ENCODE measurements around the gene ASTL. TPM values are rescaled to one million over a fixed set of nuclear protein-coding genes. Genes with fewer than 3 reads are reported as not detected.

Gene ASTL
- total and polyA plus RNA-seq, 2 donors (not counting 3 experiments of a cell fraction or from before 2014, with no cell fraction given) = not detected

DNA sequence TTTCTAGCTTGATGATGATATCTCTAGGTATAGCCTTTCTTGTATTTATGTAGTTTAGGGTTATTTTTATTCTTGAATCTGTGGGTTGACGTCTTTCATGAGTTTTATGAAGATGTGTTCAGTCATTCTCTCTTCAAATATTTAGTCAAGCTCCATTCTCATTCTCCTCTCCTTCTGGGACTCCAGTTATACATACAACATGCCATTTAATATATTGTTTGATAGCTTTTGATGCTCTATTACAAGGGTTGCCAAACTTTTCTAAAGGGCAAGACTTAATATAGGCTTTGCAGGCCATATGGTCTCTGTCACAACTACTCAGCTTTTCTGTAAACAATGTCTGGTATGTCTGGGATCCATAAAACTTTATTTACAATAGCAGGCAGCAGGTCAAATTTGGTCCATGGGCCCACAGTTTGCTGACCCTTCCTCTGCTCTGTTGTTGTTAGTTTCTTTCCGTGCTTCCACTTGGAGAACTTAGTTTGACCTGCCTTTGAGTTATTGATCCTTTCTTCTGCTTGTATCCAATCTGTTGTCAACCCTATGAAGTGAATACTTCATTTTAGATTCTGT, 63.0 kb downstream of the ASTL start:
- no peaks in the 10 kb centered on the region for H3K79me2 ChIP-seq (ENCODE audit: control insufficient read depth, insufficient read depth, low read length)
- dilution Hi-C loops (cut with MboI; ENCODE audit: extremely low pct_ligation_motif_present, low sequenced_read_pairs) = no loop called here

DNA sequence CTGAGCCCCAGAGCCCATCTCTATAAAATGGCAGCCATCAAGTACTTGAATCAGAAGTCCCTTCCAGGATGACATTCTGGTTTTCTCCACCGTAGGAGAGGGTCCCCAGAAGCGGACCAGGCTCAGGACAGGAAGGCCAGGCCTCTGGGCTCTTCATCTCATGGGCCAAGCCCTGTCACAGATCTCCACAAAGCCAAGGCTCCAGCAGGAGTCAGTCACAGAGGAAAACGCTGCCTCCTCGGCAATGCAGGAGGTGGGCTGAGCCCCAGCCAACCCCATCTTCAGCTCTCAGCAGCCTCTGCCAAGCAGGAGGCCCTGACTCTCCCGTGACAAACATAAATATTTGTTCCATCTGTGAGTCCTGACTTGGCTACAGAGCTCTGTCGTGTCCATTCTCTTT, 64.1 kb downstream of the ASTL start:
- POLR2A ChIA-PET = no interaction called here
- dilution Hi-C loops (cut with MboI; ENCODE audit: extremely low pct_ligation_motif_present, low sequenced_read_pairs) (no loop called here), intact Hi-C loops (cut with micrococcal nuclease) (no loop called here)
- Histone ChIP-seq H3K9ac (replicated peaks; ENCODE audit: extremely low read depth, insufficient read depth, low read length) (no peak overlapping the region), H3K9me3 (replicated peaks; ENCODE audit: control insufficient read depth, insufficient read depth, low read length) (no peaks in the 10 kb centered on the region), H3K4me3 (replicated peaks in 1 of 3; ENCODE audit: insufficient read depth in 1 of 3, low read depth in 1 of 3, low read length in 3 of 3) (no peak overlapping the region), H3K4me1 (ENCODE audit: control insufficient read depth, extremely low read depth, insufficient read depth, low read length) (no peaks in the 10 kb centered on the region), H3K4me2 (ENCODE audit: insufficient read depth, low read length) (no peak overlapping the region), H3K27ac (ENCODE audit: insufficient read depth, low read depth, low read length) (no peak overlapping the region), H3K79me2 (ENCODE audit: control insufficient read depth, insufficient read depth, low read length) (no peaks in the 10 kb centered on the region), H4K20me1 (replicated peaks; ENCODE audit: control insufficient read depth, extremely low read depth, insufficient read depth, low read length) (no peaks in the 10 kb centered on the region), H3K27me3 (ENCODE audit: control insufficient read depth in 2 of 2, insufficient read depth in 2 of 2, low read length in 2 of 2) (peaks cover 4 to 12% of the 10 kb centered on the region in 2 experiments), H2AFZ (ENCODE audit: low read depth, low read length) (no peak overlapping the region), H3K36me3 (ENCODE audit: control insufficient read depth in 2 of 2, extremely low read depth in 1 of 2, insufficient read depth in 2 of 2, low read length in 2 of 2) (no peaks in the 10 kb centered on the region), H3K9me1 (replicated peaks; ENCODE audit: control insufficient read depth, extremely low read depth, insufficient read depth, low read length) (no peaks in the 10 kb centered on the region)
- TF ChIP-seq FOS (IDR thresholded peaks at IDR 0.05; ENCODE audit: borderline replicate concordance, insufficient read depth, low read length) = no peak
- TF ChIP-seq, protein P1, sequence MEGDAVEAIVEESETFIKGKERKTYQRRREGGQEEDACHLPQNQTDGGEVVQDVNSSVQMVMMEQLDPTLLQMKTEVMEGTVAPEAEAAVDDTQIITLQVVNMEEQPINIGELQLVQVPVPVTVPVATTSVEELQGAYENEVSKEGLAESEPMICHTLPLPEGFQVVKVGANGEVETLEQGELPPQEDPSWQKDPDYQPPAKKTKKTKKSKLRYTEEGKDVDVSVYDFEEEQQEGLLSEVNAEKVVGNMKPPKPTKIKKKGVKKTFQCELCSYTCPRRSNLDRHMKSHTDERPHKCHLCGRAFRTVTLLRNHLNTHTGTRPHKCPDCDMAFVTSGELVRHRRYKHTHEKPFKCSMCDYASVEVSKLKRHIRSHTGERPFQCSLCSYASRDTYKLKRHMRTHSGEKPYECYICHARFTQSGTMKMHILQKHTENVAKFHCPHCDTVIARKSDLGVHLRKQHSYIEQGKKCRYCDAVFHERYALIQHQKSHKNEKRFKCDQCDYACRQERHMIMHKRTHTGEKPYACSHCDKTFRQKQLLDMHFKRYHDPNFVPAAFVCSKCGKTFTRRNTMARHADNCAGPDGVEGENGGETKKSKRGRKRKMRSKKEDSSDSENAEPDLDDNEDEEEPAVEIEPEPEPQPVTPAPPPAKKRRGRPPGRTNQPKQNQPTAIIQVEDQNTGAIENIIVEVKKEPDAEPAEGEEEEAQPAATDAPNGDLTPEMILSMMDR (IDR thresholded peaks at IDR 0.05; ENCODE audit: extremely low read depth in 1 of 2, insufficient read depth in 1 of 2, low read depth in 1 of 2, low read length in 2 of 2) = no peak
- no peak for TF ChIP-seq GATA2 (IDR thresholded peaks at IDR 0.05; ENCODE audit: insufficient read depth, insufficient read length, low read depth, low read length)
- no peak for TF ChIP-seq MYC (IDR thresholded peaks at IDR 0.05; ENCODE audit: low read depth, low read length)
- no peak for TF ChIP-seq POLR2AphosphoS5 (IDR thresholded peaks at IDR 0.05; ENCODE audit: insufficient read depth, low read depth, low read length)
- no peak for TF ChIP-seq MAX (IDR thresholded peaks at IDR 0.05; ENCODE audit: insufficient read depth, insufficient read length)
- no peak for TF ChIP-seq JUN (IDR thresholded peaks at IDR 0.05; ENCODE audit: borderline replicate concordance, insufficient read depth, insufficient read length, low read depth)
- TF ChIP-seq POLR2A (IDR thresholded peaks at IDR 0.05; ENCODE audit: low read depth, low read length) = no peak
- TF ChIP-seq EZH2 (IDR thresholded peaks at IDR 0.05; ENCODE audit: borderline replicate concordance, low read depth, low read length, severe bottlenecking) = no peak
- CTCF ChIA-PET = interaction anchor here (1.5 kb wide), 1 partner anchor 42 kb away, joined by 10 read pairs; the partner anchor contains the start of gene ADRA2B
- no peak for DNase-seq (ENCODE audit: low read depth, low spot score)
- FAIRE-seq = no peak
- no TSS peak for BruUV-seq (replicated peaks)

More for the DNA sequence above, 63.0 kb downstream of the ASTL start:
- H3K4me2 ChIP-seq (ENCODE audit: insufficient read depth, low read length) = no peak overlapping the region
- no peaks in the 10 kb centered on the region for H4K20me1 ChIP-seq (replicated peaks; ENCODE audit: control insufficient read depth, extremely low read depth, insufficient read depth, low read length)
- ChIA-PET POLR2A (no interaction called here), CTCF (interaction anchor here (0.7 to 1.5 kb wide), 3 partner anchors 41 to 99 kb away, joined by 3 to 10 read pairs (median 4); partner anchors contain the start of gene ADRA2B)
- DNase-seq (ENCODE audit: low read depth, low spot score) = no peak
- intact Hi-C loops (cut with micrococcal nuclease) = no loop called here
- no peak for FAIRE-seq
- no peak overlapping the region for H3K27ac ChIP-seq (ENCODE audit: insufficient read depth, low read depth, low read length)
- H3K27me3 ChIP-seq (ENCODE audit: control insufficient read depth in 2 of 2, insufficient read depth in 2 of 2, low read length in 2 of 2) = peaks cover 9 to 14% of the 10 kb centered on the region in 2 experiments
- no peak for TF ChIP-seq JUN (IDR thresholded peaks at IDR 0.05; ENCODE audit: borderline replicate concordance, insufficient read depth, insufficient read length, low read depth)
- no peak for TF ChIP-seq MAX (IDR thresholded peaks at IDR 0.05; ENCODE audit: insufficient read depth, insufficient read length)
- H3K36me3 ChIP-seq (ENCODE audit: control insufficient read depth in 2 of 2, extremely low read depth in 1 of 2, insufficient read depth in 2 of 2, low read length in 2 of 2) = no peaks in the 10 kb centered on the region
- H3K4me3 ChIP-seq (replicated peaks in 1 of 3; ENCODE audit: insufficient read depth in 1 of 3, low read depth in 1 of 3, low read length in 3 of 3) = no peak overlapping the region
- no peaks in the 10 kb centered on the region for H3K4me1 ChIP-seq (ENCODE audit: control insufficient read depth, extremely low read depth, insufficient read depth, low read length)
- no TSS peak for BruUV-seq (replicated peaks)
- no peaks in the 10 kb centered on the region for H3K9me3 ChIP-seq (replicated peaks; ENCODE audit: control insufficient read depth, insufficient read depth, low read length)
- no peak overlapping the region for H3K9ac ChIP-seq (replicated peaks; ENCODE audit: extremely low read depth, insufficient read depth, low read length)
- no peaks in the 10 kb centered on the region for H3K9me1 ChIP-seq (replicated peaks; ENCODE audit: control insufficient read depth, extremely low read depth, insufficient read depth, low read length)
- no peak overlapping the region for H2AFZ ChIP-seq (ENCODE audit: low read depth, low read length)

All from endothelial cell of umbilical vein (primary cell).